Smooth muscle cell (in vitro differentiated cells): ENCODE results near the gene ZDHHC20. TPM values are rescaled to one million over a fixed set of nuclear protein-coding genes. Genes with fewer than 3 reads are reported as not detected.

ENCODE experiments used
- DNase-seq: peaks from one replicate; lab custom pipeline; 2025; ENCODE audit not compliant: unreplicated experiment; lab: John Stamatoyannopoulos, UW
- H2AFZ ChIP-seq: fragments of 200-600 bp; sonication (generic); 2 replicates; pipeline ENCODE4 v1.6.0; 2016; ENCODE audit warnings: antibody characterized with exemption, low read depth, mild to moderate bottlenecking
- H3F3A ChIP-seq: fragments of 200-600 bp; sonication (generic); 2 replicates; pipeline ENCODE4 v1.6.0; 2017; ENCODE audit warnings: antibody characterized with exemption, low read depth
- H3K27ac ChIP-seq: fragments of 200-600 bp; sonication (generic); 2 replicates; pipeline ENCODE4 v1.5.1; 2016; ENCODE audit warnings: low read depth, mild to moderate bottlenecking
- H3K27me3 ChIP-seq: fragments of 200-600 bp; sonication (generic); 2 replicates; pipeline ENCODE4 v1.6.1; 2016; ENCODE audit warnings: low read depth, mild to moderate bottlenecking
- H3K36me3 ChIP-seq: fragments of 200-600 bp; sonication (generic); 2 replicates; pipeline ENCODE4 v1.5.1; 2016; ENCODE audit warnings: low read depth
- H3K4me1 ChIP-seq: fragments of 200-600 bp; sonication (generic); 2 replicates; pipeline ENCODE4 v1.5.1; 2016; ENCODE audit warnings: low read depth
- H3K4me2 ChIP-seq: fragments of 200-600 bp; sonication (generic); 2 replicates; pipeline ENCODE4 v1.6.0; 2016; ENCODE audit warnings: mild to moderate bottlenecking
- H3K4me3 ChIP-seq: fragments of 200-600 bp; sonication (generic); 2 replicates; pipeline ENCODE4 v1.5.1; 2016; ENCODE audit warnings: mild to moderate bottlenecking
- H3K79me2 ChIP-seq: fragments of 200-600 bp; sonication (generic); 2 replicates; pipeline ENCODE4 v1.6.0; 2016; ENCODE audit warnings: low read depth, mild to moderate bottlenecking
- H3K9ac ChIP-seq: fragments of 200-600 bp; sonication (generic); 2 replicates; pipeline ENCODE4 v1.6.0; 2016; ENCODE audit warnings: low read depth
- H3K9me3 ChIP-seq: fragments of 200-600 bp; sonication (generic); replicated peaks from 2 replicates; pipeline ENCODE4 v1.5.1; 2016; ENCODE audit warnings: low read depth
- H4K20me1 ChIP-seq: fragments of 200-600 bp; sonication (generic); 2 replicates; pipeline ENCODE4 v1.6.0; 2016; ENCODE audit warnings: low read depth
- CTCF ChIP-seq: fragments of 200-600 bp; sonication (generic); IDR thresholded peaks from 2 replicates; pipeline ENCODE4 v1.5.1; 2017; ENCODE audit warnings: borderline replicate concordance, mild to moderate bottlenecking, antibody characterized with exemption; ENCODE audit not compliant: insufficient read depth, poor library complexity, severe bottlenecking
- WGBS: methylation state at CpG from one replicate; pipeline ENCODE4 v1.1.7; 2016; ENCODE audit warnings: low lambda C conversion rate; 5-methylcytosine and 5-hydroxymethylcytosine counted together
- polyA plus RNA-seq: library from polyadenylated mRNA; unstranded; fragments of >200 nt; fragmentation: Nextera tagmentation; extraction: Ambion mirVana; gene quantifications from 2 replicates; pipeline ENCODE4 v1.2.1, GENCODE V29; 2016
- total RNA-seq: library from RNA; depleted of rRNA; stranded (reverse); fragments of >200 nt; gene quantifications from 2 replicates; pipeline ENCODE4 v1.2.3, GENCODE V29; 2014

ZDHHC20 gene
- total and polyA plus RNA-seq, 2 experiments from 2014 or later = 24.2 to 198 TPM

- Histone ChIP-seq H3K4me1 (no peaks in the 10 kb centered on the region), H3K27me3 (no peaks in the 10 kb centered on the region), H3K27ac (no peak overlapping the region), H4K20me1 (no peaks in the 10 kb centered on the region), H3K4me2 (no peak overlapping the region), H3K9me3 (no peaks in the 10 kb centered on the region), H3K4me3 (no peak overlapping the region), H3F3A (no peaks in the 10 kb centered on the region), H3K9ac (no peak overlapping the region), H2AFZ (no peak overlapping the region), H3K79me2 (no peaks in the 10 kb centered on the region), H3K36me3 (no peaks in the 10 kb centered on the region)
- no peak for TF ChIP-seq CTCF
- WGBS = 84% methylated on average over 3 of the region's 3 CpGs
- DNase-seq = no peak
Measured at GRCh38 chr13:21361706-21362105, 97.4 kb downstream of the ZDHHC20 start.

- TF ChIP-seq CTCF = no peak
- 80% methylated on average over 7 of the region's 7 CpGs for WGBS
- H3K4me1 ChIP-seq = no peaks in the 10 kb centered on the region
Measured at GRCh38 chr13:21361123-21361522, 98.0 kb downstream of the ZDHHC20 start.

GRCh38 chr13:21360463-21360862, 98.6 kb downstream of the ZDHHC20 start:
- H3K36me3 ChIP-seq = no peaks in the 10 kb centered on the region
- H3K4me3 ChIP-seq = no peak overlapping the region
- no peak overlapping the region for H2AFZ ChIP-seq
- no peak overlapping the region for H3K4me2 ChIP-seq
- no peak for DNase-seq
- no peak overlapping the region for H3K27ac ChIP-seq
- H3K79me2 ChIP-seq = no peaks in the 10 kb centered on the region
- H3K9me3 ChIP-seq = no peaks in the 10 kb centered on the region
- no peaks in the 10 kb centered on the region for H3F3A ChIP-seq
- no peak overlapping the region for H3K9ac ChIP-seq
- no peaks in the 10 kb centered on the region for H4K20me1 ChIP-seq
- 88% methylated on average over 4 of the region's 4 CpGs for WGBS
- no peaks in the 10 kb centered on the region for H3K27me3 ChIP-seq
- no peaks in the 10 kb centered on the region for H3K4me1 ChIP-seq
- TF ChIP-seq CTCF = no peak

More at GRCh38 chr13:21361123-21361522, 98.0 kb downstream of the ZDHHC20 start:
- no peak overlapping the region for H3K4me2 ChIP-seq
- no peak for DNase-seq
- H4K20me1 ChIP-seq = no peaks in the 10 kb centered on the region
- no peaks in the 10 kb centered on the region for H3K27me3 ChIP-seq
- no peak overlapping the region for H3K4me3 ChIP-seq
- H3K9me3 ChIP-seq = no peaks in the 10 kb centered on the region
- no peak overlapping the region for H3K27ac ChIP-seq
- no peak overlapping the region for H2AFZ ChIP-seq
- no peaks in the 10 kb centered on the region for H3F3A ChIP-seq
- no peaks in the 10 kb centered on the region for H3K79me2 ChIP-seq
- no peaks in the 10 kb centered on the region for H3K36me3 ChIP-seq
- no peak overlapping the region for H3K9ac ChIP-seq

GRCh38 chr13:21359855-21360254, 99.2 kb downstream of the ZDHHC20 start:
- Histone ChIP-seq H3K27ac (no peak overlapping the region), H3K36me3 (no peaks in the 10 kb centered on the region), H3K9ac (no peak overlapping the region), H3K4me2 (no peak overlapping the region), H2AFZ (no peak overlapping the region), H3K9me3 (no peaks in the 10 kb centered on the region), H3K27me3 (no peaks in the 10 kb centered on the region), H4K20me1 (no peaks in the 10 kb centered on the region), H3K4me1 (no peaks in the 10 kb centered on the region), H3K4me3 (no peak overlapping the region), H3F3A (no peaks in the 10 kb centered on the region), H3K79me2 (no peaks in the 10 kb centered on the region)
- no peak for DNase-seq
- WGBS = 80% methylated on average over 5 of the region's 5 CpGs
- TF ChIP-seq CTCF = no peak
